NCI-H2227 (cell line): ENCODE measurements around the gene RPL10A.
"Not testable (repeated sequence)": the region's sequence is repeated elsewhere in the genome, so short reads cannot be mapped to it uniquely, and the experiment has no call there.

Source experiments
- DNase-seq: peaks from one replicate; lab custom pipeline; 2025; ENCODE audit not compliant: unreplicated experiment; lab: John Stamatoyannopoulos, UW

The RPL10A gene

GRCh38 chr6:35508027-35508426 lies 39.8 kb downstream of the RPL10A start:
- no peak for DNase-seq

- no peak for DNase-seq
These were observed 40.3 kb downstream of the RPL10A start for GRCh38 chr6:35508542-35508941.

- DNase-seq = no peak
These were observed 42.8 kb downstream of the RPL10A start for GRCh38 chr6:35510916-35511561.

DNA sequence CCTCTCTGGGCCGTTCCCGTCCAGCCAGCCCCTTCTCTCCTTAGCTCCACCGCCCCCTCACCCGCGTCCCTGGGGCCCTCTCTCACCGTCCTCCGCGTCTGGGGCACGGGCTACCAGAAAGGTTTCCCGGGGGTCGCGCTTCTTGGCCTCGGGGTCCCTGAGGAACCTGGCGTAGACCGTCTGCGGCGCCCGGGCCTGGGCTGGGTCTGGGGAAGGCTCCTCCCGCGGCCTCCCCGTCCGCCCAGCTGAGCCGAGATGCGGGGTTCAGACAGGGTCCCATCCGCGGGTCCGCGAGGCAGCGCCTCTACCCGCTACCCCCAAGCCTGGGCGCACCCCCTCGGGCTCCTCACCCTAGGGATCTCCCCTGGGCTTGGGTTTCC lies 43.4 kb downstream of the RPL10A start:
- DNase-seq = no peak

DNA sequence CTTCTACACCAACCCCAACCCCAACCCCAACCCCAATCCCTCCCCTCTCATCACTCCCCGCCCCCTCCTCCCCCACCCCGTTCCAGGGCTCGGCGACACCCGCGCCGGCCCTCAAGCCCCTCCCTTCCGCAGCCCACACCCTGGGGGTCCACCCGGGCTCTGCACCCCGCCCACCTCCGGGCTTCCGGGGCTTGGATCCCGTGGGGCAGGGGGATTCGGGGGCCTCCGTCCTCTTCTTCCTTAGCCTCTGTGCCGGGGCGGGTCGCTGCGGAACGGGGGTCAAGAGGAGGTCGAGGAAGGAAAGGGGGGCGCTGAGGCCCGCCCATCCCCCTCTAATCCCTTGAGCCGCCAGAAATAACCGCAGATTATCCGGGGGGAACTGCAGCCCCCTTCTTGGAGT lies 43.8 kb downstream of the RPL10A start:
- no peak for DNase-seq

DNA sequence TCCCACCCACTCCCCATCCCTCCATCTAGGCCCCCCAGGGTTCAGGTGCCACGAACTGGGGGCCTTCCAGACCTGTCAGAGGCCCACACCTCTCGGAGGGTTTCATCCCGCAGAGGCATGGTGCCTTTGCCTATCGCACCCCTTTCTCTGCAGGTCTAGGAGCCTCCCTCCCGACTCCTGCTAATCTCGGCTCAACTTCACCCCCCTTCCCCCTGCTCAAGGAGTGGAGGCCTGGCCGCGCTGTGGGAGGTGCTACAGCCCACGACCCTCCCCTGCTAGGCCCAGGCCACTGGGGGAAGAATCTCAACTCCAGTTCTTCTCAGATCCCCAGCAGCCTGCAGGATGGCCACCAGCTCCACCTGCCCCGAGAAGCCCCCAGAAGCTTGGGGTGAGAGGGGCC lies 44.5 kb downstream of the RPL10A start, which contains the start of gene TULP1:
TULP1 (minus strand) TSS at position 157 of the 400 bp plus-strand sequence; CDS start at position 119, 38 bp downstream.
- DNase-seq = no peak

- no peak for DNase-seq
These were observed 46.4 kb downstream of the RPL10A start for GRCh38 chr6:35514587-35514986.

DNA sequence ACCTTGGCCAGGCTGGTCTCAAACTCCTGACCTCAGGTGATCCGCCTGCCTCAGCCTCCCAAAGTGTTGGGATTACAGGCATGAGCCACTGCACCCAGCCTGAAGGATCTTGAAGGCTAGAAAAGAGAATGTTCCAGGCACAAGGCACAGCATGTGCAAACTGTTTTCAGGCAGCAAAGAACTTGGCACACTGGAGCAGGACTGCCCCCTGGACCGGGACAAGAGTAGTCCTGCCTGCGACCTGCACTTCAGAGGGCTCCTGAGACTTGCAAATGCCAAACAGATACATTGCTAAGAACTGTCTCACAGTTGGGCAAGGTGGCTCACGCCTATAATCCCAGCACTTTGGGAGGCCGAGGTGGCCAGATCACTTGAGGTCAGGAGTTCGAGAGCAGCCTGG lies 47.7 kb downstream of the RPL10A start:
- not testable (repeated sequence) for DNase-seq

- no peak for DNase-seq
These were observed 48.5 kb downstream of the RPL10A start for GRCh38 chr6:35516712-35517111.

DNA sequence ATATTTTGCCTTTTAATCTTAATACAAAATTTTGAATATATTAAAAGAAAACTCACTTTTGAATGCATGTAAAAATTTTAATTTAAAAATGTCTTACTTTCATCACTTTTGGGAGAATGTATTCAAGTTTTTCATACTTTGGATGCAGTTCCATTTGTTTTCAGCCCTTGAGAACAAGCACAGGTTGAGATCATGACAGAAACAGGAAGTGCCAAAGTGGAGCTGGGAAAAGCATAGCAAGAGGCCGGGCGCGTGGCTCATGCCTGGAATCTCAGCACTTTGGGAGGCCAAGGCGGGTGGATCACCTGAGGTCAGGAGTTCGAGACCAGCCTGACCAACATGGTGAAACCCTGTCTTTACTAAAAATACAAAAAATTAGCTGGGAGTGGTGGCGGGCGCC lies 49.8 kb downstream of the RPL10A start:
- DNase-seq = not testable (repeated sequence)

DNA sequence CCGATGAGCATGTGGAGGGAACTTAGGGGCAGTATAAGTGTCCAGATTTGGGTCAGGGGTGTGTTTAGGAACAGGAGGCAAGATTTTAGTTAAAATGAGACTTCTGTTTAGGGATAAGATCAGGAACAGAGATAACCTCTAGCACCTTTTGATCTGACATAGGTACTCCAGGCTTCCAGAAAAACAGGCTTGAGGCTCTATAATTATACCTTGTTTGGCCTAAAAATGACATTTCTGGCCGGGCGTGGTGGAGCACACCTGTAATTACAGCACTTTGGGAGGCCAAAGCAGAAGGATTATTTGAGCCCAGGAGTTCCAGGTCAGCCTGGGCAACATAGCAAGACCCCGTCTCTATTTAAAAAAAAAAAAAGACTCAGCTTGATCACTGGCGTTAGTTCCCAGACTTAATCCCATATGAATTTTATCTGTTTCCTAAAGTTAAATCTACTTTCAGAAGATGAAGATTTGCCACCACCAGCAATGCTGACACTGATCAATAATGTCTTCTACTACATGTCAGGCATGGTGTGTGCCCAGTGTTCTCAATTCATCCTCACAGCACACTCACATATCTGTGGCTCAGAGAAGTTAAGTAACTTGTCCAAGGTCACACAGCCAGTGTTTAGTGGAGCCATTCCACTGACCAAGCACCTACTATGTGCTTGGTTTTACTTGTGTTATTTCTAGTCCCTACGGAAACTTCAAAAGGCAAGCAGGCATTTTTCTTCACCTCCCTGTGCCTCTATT lies 50.5 kb downstream of the RPL10A start:
- DNase-seq = no peak

DNA sequence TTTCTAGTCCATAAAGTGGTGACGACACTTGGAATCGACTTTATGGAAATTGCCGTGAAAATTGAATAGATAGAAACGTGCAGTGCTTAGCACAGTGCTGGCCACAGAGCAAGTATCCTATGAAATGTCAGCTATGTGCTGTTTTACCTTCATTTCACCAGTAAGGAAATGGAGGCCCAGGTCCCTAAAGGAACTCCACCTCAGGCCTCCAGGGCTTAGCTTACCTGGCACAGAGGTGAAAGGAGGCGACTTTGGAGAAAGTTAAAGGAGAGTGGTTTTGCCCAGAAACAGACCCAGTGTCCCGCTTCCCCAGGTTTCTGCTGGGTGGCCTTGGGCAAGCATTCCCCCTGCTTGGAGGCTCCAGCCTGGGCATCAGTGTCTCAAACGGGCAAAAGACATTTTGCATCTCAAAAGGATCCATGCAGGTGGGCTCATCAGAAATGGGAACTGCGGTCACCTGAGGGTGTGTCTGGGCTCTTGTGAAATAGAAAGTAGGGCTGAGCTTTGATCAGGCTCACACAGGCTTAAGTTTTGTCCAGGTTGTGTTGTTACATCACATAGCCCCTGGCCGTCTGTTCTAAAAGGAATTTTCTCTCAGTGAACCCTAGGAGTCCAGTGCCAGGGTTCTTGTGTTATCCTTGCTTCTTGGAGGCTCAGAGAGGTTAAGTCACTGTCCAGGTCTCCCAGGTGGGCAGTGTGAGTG lies 51.3 kb downstream of the RPL10A start:
- DNase-seq = no peak
